HG03280 (cell line): ENCODE measurements around the gene PTPN23.

Experiments used
- ATAC-seq: cut with Tn5 transposase; IDR thresholded peaks from one replicate; pipeline ENCODE4 v1.9.1; 2021; ENCODE audit warnings: mild to moderate bottlenecking, moderate library complexity; ENCODE audit not compliant: unreplicated experiment

PTPN23 gene

GRCh38 chr3:47418167-47419082, 37.6 kb downstream of the PTPN23 start:
- ATAC-seq, result no peak

- no peak for ATAC-seq
These were observed 38.5 kb downstream of the PTPN23 start for GRCh38 chr3:47419083-47420043.

GRCh38 chr3:47420044-47420430, 39.2 kb downstream of the PTPN23 start:
- no peak for ATAC-seq

GRCh38 chr3:47420511-47421484, 40.0 kb downstream of the PTPN23 start:
- ATAC-seq, result peak; percentile 82

DNA sequence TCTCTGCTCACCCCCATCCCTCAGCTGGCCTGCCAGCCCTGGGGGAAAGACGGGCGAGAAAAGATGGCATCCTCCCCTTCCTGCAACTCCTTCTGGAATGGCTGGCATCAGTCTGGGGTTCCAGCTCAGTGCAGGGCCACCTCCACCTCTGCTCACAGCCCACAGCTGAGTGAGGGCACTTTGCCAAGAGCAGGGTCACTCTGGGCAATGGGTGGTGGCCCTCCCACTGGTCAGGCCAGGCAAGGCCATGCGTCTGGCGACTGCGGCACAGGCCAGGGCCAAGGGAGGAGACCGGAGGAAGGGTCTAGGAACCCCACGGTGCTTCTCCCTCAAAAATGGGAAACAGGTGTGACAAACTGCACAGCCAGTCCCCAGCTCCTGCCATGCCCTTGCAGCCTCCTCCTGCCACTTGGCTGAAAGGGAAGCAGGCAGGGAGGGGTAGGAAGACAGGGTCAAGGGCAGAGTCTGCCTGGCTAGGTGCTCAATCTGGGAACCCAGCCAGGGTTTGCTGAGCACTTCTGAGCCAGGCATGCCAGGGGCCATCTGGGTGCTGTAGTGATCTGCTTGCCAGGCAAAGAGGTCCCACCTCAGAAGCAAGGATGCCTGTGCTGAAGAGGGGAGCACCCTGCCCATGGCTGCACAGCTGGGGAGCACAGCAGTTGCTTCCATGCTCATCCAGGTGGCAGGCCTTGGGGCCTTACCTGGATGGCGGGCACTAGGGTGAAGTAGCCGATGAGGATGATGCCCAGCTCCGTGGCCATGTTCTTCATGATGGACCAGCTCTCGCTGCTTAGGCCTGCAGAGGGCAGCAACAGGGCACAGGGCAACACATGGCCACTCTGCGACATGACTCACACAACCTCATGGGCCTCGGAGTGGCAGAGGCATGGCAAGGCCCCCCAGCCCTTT, 41.2 kb downstream of the PTPN23 start:
- ATAC-seq, result no peak

DNA sequence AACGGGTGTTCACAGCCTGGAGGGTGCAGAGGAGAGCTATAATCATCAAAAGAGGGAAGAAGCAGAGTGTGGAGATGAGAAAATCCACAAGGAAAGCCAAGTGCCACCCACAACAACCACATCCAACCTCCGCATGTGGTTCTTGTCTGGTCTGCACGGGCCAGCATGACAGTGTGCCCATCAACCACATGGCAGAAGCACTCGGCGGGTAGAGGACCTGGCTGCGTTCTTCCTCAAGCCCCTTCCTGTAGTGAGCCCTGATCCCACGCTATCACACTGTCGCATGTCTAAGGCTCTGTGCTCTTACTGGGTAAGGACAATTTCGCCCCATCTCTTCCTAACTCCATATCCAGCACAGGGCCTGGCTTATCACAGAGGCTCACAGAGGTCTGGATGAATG, 41.9 kb downstream of the PTPN23 start:
- no peak for ATAC-seq

GRCh38 chr3:47423548-47424145, 42.8 kb downstream of the PTPN23 start:
- ATAC-seq, result no peak

- ATAC-seq, result no peak
These were observed 43.9 kb downstream of the PTPN23 start for GRCh38 chr3:47424434-47425382.

- ATAC-seq, result no peak
These were observed 44.6 kb downstream of the PTPN23 start for GRCh38 chr3:47425383-47425778.

GRCh38 chr3:47425959-47426358, 45.1 kb downstream of the PTPN23 start:
- no peak for ATAC-seq

DNA sequence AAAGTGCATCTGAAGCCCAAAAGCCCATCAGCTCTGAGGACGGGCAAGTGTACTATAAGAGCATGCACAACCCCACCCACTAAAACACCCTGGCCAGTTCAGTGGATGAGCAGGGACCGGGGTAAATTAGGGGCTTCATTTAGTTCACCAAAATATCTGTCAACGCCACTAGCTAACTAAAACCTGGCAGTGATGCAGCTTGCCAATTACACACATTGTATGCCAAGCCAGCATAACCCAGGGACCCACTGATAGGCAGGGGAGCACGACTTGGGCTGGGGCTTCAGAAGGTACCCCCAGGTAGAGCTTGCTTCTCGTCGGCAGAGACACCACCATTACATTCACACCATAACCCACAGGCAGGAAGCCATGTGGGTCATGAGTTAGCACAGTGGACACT, 47.0 kb downstream of the PTPN23 start:
- ATAC-seq, result no peak

DNA sequence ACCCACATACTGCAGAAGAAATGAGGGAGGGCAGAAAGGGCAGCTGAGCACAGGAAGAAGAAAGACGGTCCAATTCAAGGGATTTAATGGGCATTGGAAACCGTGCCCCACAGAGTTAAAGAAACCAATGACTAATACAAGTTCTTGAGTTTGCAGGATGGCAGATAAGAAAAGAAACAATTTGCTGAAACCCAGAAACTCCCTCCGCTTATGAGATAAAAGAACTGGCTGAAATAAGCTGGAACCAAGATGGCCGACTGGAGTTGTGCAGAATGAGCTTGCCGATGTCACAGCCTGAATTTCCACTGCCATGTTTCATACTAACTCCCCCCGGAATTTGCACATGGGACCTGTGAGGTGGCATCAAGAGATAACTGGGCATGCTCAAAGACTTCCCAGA, 47.8 kb downstream of the PTPN23 start:
- no peak for ATAC-seq

DNA sequence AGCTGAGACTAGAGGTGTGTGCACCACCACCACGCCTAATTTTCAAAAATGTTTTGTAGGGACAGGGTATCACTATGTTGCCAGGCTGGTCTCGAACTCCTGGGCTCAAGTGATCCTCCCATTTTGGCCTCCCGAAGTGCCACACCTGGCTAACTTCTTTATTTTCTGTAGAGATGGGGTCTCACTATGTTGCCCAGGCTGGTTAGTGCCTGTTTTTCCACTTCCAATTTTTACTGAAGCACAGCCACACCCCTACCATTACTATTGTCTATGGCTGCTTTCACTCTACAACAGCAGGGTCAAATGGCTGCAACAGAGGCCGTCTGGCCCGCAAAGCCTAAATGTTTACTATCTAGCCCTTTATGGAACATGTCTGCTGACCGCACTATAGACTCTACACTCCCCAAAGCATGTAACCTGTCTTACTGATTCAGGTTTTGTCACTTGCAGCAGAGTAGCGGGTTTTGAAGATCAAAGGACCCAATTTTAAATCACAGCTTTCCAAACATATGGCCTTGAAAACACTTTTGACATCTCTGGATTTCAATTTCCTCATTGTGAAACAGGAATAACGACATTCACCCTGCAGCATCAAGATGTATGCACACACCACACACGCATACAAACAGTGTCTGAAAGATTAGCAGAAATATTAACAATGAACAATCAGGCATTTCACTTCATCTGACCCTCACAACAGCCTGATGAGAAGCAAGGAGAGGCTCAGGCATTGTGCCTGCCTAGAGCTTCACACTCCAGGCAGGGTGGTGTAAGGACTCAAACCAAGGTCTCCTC, 48.9 kb downstream of the PTPN23 start:
- ATAC-seq, result no peak

DNA sequence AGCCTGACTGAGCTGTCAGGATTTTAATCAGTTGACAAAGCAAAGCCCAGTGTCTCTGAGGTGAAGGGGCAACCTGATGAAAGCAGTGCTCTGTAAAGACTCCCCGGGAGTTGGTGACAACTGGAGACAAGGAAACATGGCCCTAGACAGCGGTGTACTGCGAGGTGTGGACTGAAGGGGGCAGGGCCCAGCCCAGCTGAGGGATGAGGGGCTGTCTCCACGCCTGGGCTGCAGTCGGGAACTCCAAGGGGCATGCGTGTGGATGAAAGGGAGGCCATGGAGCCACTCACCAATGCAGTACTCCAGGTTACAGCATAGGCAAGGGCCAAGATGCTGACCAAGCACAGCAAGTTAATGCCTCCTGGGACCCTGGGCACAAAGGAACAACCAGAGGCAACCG, 49.8 kb downstream of the PTPN23 start:
- ATAC-seq, result no peak

GRCh38 chr3:47431225-47431624, 50.4 kb downstream of the PTPN23 start:
- ATAC-seq, result no peak

- ATAC-seq, result no peak
These were observed 51.9 kb downstream of the PTPN23 start for GRCh38 chr3:47432673-47433072.

DNA sequence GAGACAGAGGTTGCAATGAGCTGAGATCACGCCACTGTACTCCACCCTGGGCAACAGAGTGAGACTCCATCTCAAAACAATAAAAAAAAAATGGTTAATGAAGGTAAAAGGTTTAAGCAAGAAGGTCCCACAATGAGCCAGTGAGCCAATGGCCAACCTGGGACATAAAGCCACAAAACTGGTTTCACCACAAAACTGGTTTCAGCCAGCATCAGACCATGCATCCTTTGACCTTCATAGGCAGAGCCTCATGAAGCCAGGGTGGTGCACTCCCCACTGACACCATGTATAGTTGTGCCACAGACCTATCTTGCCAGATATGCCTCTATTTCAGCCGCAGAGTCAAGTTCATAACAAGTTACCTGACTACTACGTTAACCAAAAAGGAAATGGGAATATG, 53.0 kb downstream of the PTPN23 start:
- no peak for ATAC-seq
